NCI-H526 (cell line): ENCODE results near the gene GNRH2.
"Not testable (repeated sequence)": the region's sequence is repeated elsewhere in the genome, so short reads cannot be mapped to it uniquely, and the experiment has no call there.

Experiments
- DNase-seq, 2 experiments: peaks; one replicate each; lab custom pipeline; 2025; lab: John Stamatoyannopoulos, UW

The GNRH2 gene, protein sequence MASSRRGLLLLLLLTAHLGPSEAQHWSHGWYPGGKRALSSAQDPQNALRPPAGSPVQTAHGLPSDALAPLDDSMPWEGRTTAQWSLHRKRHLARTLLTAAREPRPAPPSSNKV

DNA sequence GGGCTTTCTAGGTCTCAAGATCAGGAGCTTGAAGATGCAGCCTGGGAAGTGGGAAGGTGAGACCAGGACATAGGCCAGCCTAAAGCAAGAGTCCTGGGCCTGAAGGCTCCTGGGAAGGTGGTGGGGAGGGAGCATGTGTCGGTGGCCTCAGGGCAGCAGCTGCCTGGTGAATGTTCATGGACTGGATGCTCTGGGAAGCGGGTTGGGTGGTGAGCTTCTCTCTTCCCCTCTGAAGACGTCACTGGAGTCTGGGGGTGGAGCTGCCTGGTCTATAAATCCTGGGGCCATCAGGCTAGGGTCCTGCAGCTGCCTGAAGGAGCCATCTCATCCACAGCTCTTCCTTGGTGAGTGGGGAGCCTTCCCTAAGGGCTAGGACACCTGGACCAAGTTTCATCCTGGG lies at the start of gene GNRH2:
Gene GNRH2, plus strand, starts transcription at position 301 of the 400 bp plus-strand sequence. CDS start 793 bp downstream, outside the sequence.
- no peak for DNase-seq

DNA sequence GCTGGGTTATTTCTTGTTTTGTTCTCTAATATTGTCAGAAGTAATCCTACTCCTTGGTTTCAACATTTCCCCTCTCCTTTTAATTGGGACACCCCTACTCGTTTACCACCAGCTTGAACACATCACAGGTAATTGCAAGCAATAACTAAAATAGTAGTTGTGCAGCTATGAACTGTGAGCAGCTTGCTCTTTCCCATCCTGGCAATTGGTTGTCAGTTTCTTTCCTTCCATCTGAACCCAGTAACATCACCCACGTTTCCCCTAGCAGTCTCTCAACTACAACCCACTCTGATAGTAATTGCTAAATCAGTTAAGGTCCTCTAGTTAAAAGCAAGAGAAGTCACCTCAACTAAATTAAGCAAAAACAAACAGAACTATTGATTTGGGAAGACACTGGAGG lies 47.6 kb upstream of the GNRH2 start:
- DNase-seq = no peak

DNA sequence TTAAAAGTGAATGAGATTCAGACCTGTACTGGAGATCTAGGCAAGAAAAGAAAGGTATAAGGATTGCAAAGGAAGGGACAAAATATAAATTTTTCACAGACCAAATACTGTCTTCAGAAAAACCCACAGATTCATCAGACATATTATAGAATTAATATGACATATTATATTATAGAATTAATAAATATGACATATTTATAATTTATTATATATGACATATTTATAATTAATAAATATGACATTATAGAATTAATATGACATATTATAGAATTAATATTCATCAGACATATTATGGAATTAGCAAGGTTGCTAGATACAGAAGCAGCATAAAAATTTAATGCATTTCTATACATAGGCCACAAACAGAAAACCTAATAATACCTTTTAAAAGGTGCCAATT lies 44.7 kb upstream of the GNRH2 start:
- no peak for DNase-seq

DNA sequence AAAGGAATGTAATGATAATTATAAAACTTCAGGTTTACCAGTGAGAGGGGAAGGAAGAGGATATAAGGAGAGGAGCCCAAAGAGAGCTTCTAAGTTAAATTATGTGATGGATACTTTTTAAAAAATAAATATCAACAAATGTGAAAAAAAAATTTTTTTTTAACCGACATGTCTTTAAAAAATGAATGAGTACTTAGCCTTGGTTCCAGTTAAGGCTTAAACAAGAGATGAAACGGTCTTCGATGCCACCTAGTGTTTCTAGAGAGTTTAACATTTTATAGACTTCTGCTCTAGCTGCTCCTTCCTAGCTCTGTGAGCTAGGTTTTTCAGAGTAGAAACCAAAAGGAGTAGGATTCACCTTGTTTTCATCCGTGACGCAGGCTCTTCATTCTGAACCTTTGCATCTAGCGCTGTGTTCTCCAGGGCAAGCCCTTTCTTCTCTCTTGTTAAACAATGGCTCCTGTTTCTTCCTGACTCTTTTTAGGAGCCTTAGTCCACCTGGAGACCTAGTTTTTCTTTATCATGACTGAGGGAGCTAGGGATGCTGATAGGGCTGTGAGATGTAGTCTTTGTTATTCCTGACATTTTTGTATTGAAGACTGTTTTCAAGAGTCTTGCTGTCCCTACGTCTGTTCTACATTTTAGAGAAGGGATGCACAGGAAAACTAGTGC lies 42.4 kb upstream of the GNRH2 start:
- peak in 1 of 2 experiments; percentile 44 for DNase-seq

DNA sequence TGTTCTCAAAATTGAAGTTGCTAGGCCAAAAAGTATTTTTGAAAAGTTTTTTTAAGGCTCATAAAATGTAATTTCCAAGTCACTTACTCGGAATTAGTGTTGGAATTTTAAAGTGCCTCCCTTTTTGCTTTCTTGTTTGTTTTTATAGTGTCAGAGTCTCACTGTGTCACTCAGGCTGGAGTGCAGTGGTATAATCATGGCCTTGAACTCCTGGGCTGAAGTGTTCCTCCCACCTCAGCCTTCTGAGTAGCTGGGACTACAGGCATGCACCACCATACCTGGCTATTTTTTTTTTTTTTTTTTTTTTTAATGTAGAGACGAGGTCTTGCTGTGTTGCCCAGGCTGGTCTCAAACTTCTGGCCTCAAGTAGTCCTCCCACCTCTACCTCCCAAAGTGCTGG lies 40.0 kb upstream of the GNRH2 start:
- no peak for DNase-seq

DNA sequence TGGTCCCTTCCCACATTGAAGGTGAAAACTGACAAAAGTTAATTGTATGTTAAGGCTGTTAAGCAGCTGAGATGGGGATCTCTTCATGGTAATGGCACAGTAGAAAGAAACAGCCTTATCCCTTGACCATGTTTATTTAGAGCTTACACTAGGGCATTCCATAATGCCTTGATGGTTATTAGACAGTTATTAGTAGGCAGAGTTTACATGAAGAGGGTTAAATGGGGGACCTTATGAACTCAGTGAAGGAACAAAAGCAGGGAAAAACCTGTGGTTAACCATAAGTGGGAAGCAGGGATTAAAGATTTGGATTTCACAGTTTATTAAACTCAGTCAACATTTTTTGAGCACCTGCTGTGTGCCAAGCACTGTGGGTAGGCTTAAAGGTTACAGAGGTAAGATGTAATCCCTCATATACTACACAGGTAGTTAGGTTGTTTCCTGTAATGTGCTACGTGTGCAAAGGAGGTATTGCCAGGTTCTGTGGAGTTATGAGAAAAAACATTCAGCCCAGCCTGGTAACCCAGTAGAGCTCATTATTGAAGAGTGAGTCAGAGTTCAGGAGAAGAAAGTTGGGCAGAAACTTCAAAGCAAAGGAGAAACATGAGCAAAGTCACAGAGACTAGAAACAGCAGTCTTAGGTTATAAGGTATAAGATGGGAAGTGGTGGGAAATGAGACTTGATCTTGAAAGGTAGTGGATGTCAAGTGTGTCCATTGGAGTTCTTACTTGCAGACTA lies 32.3 kb upstream of the GNRH2 start:
- DNase-seq = no peak

DNA sequence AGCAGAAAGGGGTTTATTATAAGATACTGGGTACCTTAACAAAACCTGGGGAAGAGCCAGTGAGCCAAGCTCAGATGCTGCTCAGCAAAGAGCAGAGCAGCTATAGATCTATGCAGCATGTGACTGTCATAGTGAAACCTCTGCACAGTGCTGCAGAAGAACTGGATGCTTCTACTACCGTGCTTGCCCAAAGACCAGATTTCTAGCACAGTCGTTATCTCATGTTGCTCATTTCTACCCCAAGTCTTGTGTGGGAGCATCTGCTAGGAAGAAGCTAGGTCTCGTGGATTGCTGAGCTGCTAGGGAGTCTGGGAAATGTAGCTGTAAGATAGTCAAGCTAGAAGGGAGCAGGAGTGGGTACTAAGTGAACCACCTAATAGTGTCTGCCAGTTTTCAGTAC lies 31.7 kb upstream of the GNRH2 start:
- DNase-seq = no peak

DNA sequence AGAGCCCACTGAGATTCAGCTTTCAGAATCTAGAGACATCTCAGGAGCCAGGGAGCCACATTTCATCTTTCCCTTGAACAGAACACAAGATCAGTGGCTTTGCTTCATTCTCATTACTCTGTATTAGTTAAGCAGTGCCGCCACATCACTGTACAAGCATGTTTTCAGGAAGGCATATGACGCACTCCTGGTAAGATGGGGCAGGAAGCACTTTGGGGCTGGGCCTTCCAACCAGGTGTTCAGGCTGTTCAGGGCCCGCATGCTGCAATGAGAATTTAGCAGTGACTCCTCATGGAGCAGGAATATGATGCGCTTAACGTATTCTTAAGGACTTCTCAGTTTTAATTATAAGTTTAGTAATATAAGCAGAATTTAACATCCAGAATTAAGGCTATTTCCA lies 29.7 kb upstream of the GNRH2 start:
- DNase-seq = no peak

DNA sequence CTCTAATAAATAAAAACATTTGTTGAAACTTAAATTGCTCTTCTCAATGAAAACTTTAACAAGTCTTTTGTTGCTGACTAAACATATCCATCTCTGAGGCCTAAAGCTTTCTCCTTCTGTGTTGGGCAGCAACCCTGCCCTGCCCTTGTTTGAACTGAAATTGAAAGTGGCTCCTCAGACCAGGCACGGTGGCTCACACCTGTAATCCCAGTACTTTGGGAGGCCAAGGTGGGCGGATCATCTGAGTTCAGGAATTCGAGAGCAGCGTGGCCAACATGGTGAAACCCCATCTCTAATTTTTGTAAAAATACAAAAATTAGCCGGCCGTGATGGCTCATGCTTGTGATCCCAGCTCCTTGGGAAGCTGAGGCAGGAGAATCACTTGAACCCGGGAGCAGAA lies 29.2 kb upstream of the GNRH2 start:
- no peak for DNase-seq

DNA sequence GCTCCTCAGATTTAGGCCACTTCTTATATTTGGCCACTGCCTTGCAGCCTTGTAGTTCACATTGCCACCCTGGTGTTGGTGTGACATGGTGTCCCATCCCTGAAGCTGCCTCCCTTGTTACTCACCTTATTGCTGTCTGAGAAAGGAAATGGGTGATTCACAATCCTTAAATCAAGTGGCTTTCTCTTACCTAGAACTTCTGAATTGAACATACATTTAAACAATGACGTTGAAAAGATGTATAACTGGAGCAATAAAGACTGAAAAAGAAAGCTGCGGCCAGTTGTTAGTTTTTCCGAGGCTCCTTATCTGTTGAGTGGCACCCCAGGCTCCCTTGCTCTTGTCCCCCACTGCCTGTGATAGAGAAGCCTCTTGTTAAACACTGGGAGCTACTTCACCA lies 28.8 kb upstream of the GNRH2 start:
- no peak for DNase-seq

DNA sequence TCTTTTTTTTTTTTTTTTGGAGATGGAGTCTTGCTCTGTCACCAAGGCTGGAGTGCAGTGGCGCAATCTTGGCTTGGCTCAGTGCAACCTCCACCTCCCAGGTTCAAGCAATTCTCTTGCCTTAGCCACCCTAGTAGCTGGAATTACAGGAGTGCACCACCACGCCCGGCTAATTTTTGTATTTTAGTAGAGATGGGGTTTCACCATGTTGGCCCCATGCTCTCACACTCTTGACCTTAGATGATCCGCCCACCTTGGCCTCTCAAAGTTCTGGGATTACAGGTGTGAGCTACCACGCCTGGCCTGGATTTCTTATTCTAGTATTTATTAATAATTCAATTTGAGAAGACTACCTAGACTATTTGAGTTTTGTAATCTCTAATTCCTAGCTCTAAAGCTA lies 28.1 kb upstream of the GNRH2 start:
- not testable (repeated sequence) for DNase-seq

DNA sequence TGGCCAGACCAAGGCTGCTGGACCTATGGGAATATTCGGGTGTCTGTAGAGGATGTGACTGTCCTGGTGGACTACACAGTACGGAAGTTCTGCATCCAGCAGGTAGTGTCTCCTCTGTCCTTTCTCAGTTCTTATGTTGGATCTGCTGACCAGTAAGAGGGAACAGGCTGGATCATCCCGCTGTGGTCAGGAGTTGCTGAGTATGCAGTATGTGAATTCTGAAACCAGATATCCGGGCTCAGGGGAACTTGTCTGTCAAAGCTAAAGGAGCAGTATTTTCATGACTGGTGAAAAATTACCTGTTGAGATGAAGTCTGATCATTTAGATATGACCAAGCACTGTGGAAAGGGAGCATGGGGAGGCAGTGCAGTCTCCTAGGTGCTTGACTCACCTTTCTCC lies 22.1 kb upstream of the GNRH2 start:
- DNase-seq = no peak

DNA sequence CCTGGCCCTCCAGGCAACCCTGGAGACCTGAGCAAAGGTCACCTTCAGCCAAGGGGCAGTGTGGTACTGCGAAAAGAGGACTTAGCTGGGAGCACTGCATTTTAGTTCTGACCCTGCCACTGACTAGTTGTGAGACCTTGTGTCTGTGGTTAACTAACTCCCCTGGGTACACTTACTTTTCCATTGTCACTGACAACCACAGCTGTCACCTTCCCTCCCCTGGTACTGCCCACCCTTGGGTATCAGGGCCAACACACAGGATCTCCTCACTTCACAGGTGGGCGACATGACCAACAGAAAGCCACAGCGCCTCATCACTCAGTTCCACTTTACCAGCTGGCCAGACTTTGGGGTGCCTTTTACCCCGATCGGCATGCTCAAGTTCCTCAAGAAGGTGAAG lies 21.6 kb upstream of the GNRH2 start:
- no peak for DNase-seq

DNA sequence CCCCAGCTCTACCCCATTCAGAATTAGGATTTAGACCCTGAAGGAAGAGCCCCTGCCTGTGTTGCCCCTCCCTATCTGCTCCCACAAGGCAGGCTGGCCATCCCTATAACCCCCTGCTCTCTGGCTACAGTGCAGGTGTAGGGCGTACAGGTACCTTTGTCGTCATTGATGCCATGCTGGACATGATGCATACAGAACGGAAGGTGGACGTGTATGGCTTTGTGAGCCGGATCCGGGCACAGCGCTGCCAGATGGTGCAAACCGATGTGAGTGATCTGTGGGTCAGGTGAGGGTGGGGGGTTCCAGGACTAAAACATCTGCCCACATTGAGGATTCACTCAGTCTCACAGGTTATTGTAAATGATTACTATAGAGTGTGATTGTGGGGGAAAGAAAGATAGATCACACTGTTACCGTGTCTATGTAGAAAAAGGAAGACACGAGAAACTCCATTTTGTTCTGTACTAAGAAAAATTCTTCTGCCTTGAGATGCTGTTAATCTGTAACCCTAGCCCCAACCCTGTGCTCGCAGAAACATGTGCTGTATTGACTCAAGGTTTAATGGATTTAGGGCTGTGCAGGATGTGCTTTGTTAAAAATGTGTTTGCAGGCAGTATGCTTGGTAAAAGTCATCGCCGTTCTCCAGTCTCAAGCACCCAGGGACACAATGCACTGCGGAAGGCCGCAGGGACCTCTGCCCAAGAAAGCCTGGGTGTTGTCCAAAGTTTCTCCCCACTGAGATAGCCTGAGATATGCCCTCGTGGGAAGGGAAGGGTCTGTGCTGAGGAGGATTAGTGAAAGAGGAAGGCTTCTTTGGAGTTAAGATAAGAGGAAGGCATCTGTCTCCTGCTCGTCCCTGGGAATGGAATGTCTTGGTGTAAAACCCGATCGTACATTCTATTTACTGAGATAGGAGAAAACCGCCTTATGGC lies 20.6 kb upstream of the GNRH2 start:
- not testable (repeated sequence) for DNase-seq

DNA sequence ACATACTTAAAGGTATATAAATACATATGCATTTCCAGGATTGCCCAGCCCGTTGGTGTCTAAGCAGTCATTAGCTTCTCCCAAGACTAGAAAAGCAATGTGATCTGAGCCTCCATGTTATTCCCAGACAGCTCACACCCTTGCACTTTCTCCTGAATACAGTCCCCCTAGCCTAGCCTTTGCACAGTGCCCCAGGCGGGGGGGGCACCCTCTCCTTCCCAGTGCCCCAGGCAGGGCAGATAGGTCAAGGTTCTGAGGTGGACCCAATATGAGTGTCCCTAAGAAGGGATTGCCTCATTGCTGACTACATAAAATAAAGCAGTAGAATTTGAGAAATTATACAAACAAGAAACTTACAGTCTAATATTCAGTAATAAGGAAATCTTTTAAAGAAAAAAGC lies 15.4 kb upstream of the GNRH2 start:
- no peak for DNase-seq

DNA sequence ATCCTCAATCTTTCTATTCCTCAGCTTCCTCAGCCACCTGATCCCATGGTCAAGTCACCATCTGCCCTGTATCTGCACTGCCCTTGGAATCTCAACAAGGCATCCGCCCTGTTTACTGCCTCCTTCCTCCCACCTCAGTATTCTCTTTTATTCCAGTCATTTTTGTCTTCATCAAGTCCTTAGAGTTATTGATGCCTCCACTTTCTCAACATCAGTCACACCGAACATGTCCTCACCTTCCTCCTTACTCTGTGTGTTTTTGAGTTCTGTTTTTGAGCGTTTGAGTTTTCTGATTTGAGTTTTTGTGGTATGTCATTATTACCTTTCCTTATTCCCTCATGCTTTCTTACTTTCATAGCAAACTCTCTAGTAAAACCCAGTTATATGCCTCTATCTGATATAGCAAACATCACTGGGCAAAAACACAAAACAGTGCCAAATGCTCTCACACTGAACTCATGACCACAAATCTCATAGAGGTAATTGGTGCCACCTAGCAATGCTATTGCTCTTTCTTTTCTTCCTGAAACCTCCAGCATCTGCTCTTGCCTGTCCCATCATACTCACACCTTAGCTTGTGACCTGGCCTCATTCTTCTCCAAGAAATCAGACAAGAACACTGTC lies 11.8 kb upstream of the GNRH2 start:
- DNase-seq = no peak

DNA sequence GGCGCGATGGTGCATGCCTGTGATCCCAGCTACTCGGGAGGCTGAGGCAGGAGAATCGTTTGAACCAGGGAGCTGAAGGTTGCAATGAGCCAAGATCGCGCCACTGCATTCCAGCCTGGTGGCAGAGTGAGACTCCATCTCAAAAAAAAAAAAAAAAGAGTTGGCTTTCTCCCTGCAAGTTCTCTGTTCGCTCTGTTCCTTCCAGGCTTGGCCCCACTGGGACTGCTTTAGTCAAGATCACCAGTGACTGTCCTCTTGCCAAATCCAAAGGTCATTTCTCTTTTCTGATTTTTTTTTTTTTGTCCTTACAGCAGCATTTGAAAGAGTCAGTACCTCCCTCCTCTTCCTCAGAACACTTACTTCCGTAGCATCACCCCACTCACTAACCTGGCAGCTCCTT lies 10.8 kb upstream of the GNRH2 start:
- DNase-seq = no peak

DNA sequence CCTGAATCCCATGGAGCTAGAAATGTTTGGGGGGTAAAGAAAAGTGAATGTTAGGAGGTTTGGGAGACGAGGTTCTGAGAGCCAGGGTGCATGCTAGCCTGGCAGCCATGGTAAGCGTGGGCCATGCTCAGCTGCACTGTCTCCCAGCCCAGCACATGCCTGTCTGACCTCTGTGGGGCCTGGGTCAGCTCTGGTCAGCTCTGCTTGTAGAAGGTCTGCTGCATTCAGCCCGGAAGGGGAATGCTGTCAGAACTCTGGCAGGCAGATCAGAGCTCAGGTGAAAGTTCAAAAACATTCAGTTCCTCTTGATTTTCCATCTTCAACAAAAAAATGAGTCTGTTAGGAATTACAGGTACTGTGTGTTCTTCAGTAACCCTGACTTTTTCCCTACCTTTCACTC lies 5.8 kb upstream of the GNRH2 start:
- DNase-seq = no peak

DNA sequence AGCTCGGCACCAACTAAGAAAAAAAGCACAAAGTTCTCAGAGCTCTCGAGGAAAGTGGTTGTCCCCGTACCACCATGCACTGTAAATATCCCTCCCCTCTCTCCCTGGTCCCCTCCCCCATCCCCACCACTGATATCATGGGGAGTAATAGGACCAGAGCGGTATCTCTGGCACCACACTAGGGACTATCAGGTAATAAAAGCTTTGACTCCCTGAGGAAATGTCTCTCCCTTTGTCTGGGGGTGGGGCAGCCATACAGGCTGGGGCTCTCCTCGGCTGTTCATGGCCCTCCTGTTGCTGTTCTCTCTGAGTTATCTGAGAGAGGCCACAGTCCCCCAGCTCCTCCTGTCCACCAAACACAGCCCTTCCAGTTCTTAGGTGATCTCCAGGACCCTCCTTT lies 5.0 kb upstream of the GNRH2 start:
- no peak for DNase-seq

DNA sequence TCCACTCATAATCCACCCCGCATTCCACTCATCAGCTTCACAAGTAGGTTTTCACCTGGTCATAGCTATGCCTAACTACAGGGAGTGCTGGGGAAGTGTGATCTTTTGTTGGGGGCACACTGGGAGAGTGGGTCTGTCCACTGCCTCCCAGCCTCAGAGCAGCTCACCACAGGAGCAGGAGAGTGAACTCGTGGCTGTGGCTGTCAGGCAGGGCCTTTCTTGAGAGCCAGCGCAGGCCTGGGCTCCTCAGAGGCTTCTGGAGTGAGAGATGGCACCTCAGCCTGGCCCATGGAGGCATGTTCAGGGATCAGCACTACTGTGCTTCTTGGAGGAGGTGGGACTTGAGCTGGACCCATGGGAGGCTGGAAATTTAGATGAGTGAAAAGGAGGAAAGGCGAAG lies 4.0 kb upstream of the GNRH2 start:
- DNase-seq = no peak

DNA sequence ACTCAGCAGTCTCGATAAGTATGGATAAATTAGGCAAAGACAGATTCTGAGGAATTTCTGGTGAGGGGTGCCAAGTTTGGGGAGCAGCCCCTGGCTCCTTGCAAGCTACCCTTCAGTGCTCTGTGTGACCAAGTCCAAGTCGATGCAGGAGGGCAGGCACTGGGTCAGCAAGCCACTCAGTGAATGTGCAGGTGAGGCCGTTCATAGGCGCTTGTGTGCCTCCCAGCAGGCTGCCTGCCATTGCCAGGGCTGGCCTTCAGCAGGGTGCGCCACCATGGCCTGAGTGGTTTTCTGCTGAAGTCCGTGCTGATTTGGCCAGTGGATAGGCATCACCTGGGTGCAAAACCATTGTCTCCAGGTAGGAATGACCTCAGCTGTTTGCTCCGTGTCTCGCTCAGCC lies 3.3 kb upstream of the GNRH2 start:
- no peak for DNase-seq

DNA sequence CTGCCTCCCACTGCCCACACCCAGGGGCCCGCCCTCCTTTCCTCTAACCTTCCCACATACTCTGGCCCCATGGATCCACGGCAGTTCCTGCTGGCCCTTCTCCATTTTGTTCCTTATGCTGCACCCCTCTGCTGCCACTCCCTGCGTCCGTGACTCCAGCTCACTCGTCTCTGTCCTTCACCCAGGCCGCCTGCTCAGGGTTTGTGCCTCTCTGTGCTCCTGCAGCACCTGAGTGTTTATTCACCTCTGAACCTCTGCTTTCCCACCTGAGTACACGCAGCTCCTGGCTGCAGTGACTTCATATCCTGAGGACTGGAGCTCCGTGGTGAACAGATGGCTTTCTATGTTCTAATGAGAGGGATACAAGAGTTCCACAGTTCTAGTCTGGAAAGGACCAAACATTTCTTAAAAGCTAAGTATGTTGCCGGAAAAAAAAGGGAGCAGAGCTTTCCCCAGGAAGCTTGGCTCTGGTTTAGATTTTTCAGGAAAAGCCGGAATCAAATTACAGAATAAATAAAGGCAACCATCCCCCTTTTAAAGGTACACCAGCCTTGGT lies 1.5 kb upstream of the GNRH2 start:
- DNase-seq = peak in 1 of 2 experiments; percentile 29
